LNCaP clone FGC (cell line): ENCODE data around the gene ZNF740.
A peak's percentile ranks its signal among the peaks of the same experiment; 100 is the strongest.
"Not testable (repeated sequence)": the region's sequence is repeated elsewhere in the genome, so short reads cannot be mapped to it uniquely, and the experiment has no call there.

ENCODE experiments used
- DNase-seq: peaks from one replicate; pipeline ENCODE4 v3.0.0-alpha.2; 2011; ENCODE audit warnings: low read depth
- H3K4me3 ChIP-seq: 2 replicates; pipeline ENCODE4 v1.5.1; 2011; ENCODE audit warnings: mild to moderate bottlenecking, low read depth, low read length, control low read depth
- CTCF ChIP-seq: IDR thresholded peaks from 2 replicates; pipeline ENCODE4 v1.5.1; 2012; ENCODE audit warnings: mild to moderate bottlenecking; ENCODE audit not compliant: control insufficient read depth, insufficient read depth; ENCODE audit errors: extremely low read depth

ZNF740 gene

GRCh38 chr12:53173085-53173715, 7.3 kb upstream of the ZNF740 start:
- no peak for TF ChIP-seq CTCF
- no peak for DNase-seq
- H3K4me3 ChIP-seq: no peak overlapping the region

GRCh38 chr12:53174881-53175491, 5.5 kb upstream of the ZNF740 start:
- DNase-seq: peak; percentile 95
- TF ChIP-seq CTCF: peak; percentile 62
- no peak overlapping the region for H3K4me3 ChIP-seq

GRCh38 chr12:53176750-53177149, 3.8 kb upstream of the ZNF740 start:
- no peak overlapping the region for H3K4me3 ChIP-seq
- no peak for TF ChIP-seq CTCF
- no peak for DNase-seq

- not testable (repeated sequence) for H3K4me3 ChIP-seq
- peak; percentile 52 for DNase-seq
Observed at GRCh38 chr12:53177447-53177846, 3.1 kb upstream of the ZNF740 start.

- not testable (repeated sequence) for DNase-seq, H3K4me3 ChIP-seq
Observed at GRCh38 chr12:53178803-53179202, 1.7 kb upstream of the ZNF740 start.

GRCh38 chr12:53179687-53180219, 769 bp upstream of the ZNF740 start:
- DNase-seq: no peak

GRCh38 chr12:53180931-53181645, 566 bp downstream of the ZNF740 start:
- DNase-seq: peak; percentile 51
- H3K4me3 ChIP-seq: peak overlapping the region; percentile 72
- TF ChIP-seq CTCF: 0 out of 2 replicates have a peak, but pooled peaks have one; percentile 0

More at GRCh38 chr12:53179687-53180219, 769 bp upstream of the ZNF740 start:
- TF ChIP-seq CTCF: no peak
- peak overlapping the region; percentile 72 for H3K4me3 ChIP-seq
